H1 (cell line): ENCODE results near the gene KRT75. TPM values are rescaled to one million over a fixed set of nuclear protein-coding genes. Genes with fewer than 3 reads are reported as not detected.

ENCODE experiments used
- USF2 ChIP-seq: IDR thresholded peaks from 2 replicates; pipeline ENCODE4 v1.6.1; 2011; ENCODE audit warnings: low read length, improper control_type of control experiment
- polyA plus RNA-seq, 7 experiments: library from polyadenylated mRNA; depleted of rRNA in 3 of 7; stranded (reverse) in 5 of 7; unstranded in 2 of 7; fragments of >200 nt in 5 of 7; fragments of 200-250 nt in 2 of 7; gene quantifications; 1 replicate in 5 of 7; 2 replicates in 1 of 7; 4 replicates in 1 of 7; pipeline versions ENCODE4 v1.2.1 to v1.2.3, GENCODE V29; 2011 to 2013; ENCODE audit warnings: missing spikeins in 2 of 7, mixed read lengths in 2 of 7
- total RNA-seq: library from RNA; stranded (reverse); fragmentation: NEBNext Ultra II Directional; extraction: Animal tissue kit (Norgen Biotek cat#: 25700); gene quantifications from 2 replicates; pipeline ENCODE4 v1.2.1, GENCODE V29; 2021

KRT75 gene
- total and polyA plus RNA-seq, 2 of the 8 experiments (the other 6 are each of a cell fraction or from before 2014, with no cell fraction given): not detected

GRCh38 chr12:52414936-52415335 is 19.2 kb downstream of the KRT75 start (continued):
- TF ChIP-seq USF2: no peak
